Thyroid gland (tissue), 4 donors: ENCODE data around the gene STYXL1.

Source experiments
- CTCF ChIP-seq, 6 experiments: fragments of 200-600 bp in 3 of 6; fragments of 450-650 bp in 3 of 6; sonication (generic) in 3 of 6; IDR thresholded peaks; one replicate each; pipeline ENCODE4 v1.5.1; 2016 to 2019; ENCODE audit warnings: antibody characterized with exemption in 6 of 6, mild to moderate bottlenecking in 2 of 6, inconsistent platforms in 1 of 6, moderate library complexity in 1 of 6
- POLR2A ChIP-seq, 2 donors: fragments of 450-650 bp; IDR thresholded peaks; one replicate each; pipeline ENCODE4 v1.6.1; 2017; ENCODE audit warnings: antibody characterized with exemption in 2 of 2, mild to moderate bottlenecking in 2 of 2, moderate library complexity in 1 of 2

DNA sequence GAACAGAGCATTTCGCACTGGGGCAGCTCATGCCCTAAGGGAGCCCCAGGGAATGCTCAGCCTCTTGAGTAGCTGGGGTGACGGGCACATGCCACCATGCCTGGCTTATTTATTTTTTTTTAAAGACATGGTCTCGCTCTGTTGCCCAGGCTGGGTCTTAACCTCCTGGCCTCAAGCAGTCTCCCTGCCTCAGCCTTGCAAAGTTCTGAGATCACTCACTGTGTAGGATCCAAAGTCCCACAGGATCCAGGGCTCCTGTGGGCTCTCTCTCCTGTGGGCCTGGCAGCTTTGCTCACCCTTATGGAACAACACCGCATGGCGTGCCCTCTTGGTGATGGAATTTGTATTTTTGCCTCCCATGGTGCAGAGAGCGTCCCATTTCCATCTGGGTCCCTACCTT lies 87.4 kb downstream of the STYXL1 start:
- TF ChIP-seq CTCF (IDR thresholded peaks at IDR 0.05): no peak
- no peak for TF ChIP-seq POLR2A (IDR thresholded peaks at IDR 0.05)
